D721Med (cell line): ENCODE results near the gene SLC45A1.

Experiments used
- DNase-seq: peaks from one replicate; pipeline ENCODE4 v3.0.0; 2011; ENCODE audit warnings: low spot score; ENCODE audit not compliant: insufficient read length
- FAIRE-seq: peaks from 2 replicates; lab custom pipeline; 2011; peaks lifted over from hg19 to GRCh38; lab: Jason Lieb, UNC
- CTCF ChIP-seq: IDR thresholded peaks from 2 replicates; pipeline ENCODE4 v1.5.1; 2012; ENCODE audit warnings: mild to moderate bottlenecking, control low read depth; ENCODE audit not compliant: insufficient read depth; ENCODE audit errors: missing control alignments

The SLC45A1 gene

GRCh38 chr1:8356256-8357209 lies 38.6 kb downstream of the SLC45A1 start:
- FAIRE-seq, result no peak
- TF ChIP-seq CTCF, result no peak
- DNase-seq, result no peak

GRCh38 chr1:8357329-8358101 lies 39.6 kb downstream of the SLC45A1 start:
- FAIRE-seq (no peak), DNase-seq (no peak)
- no peak for TF ChIP-seq CTCF

GRCh38 chr1:8358241-8358896 lies 40.5 kb downstream of the SLC45A1 start:
- TF ChIP-seq CTCF, result no peak
- DNase-seq, result no peak
- FAIRE-seq, result no peak

- no peak for DNase-seq
- no peak for TF ChIP-seq CTCF
- FAIRE-seq, result no peak
Measured at GRCh38 chr1:8358897-8359616, 41.1 kb downstream of the SLC45A1 start.

GRCh38 chr1:8359617-8360481 lies 41.9 kb downstream of the SLC45A1 start:
- no peak for FAIRE-seq
- no peak for TF ChIP-seq CTCF

More at GRCh38 chr1:8359617-8360481, 41.9 kb downstream of the SLC45A1 start:
- no peak for DNase-seq
